HG03060 (cell line): ENCODE data around the gene UBALD2.

Experiments used
- ATAC-seq: cut with Tn5 transposase; IDR thresholded peaks from one replicate; pipeline ENCODE4 v1.9.1; 2021; ENCODE audit warnings: low read depth, moderate number of reproducible peaks; ENCODE audit not compliant: unreplicated experiment

UBALD2 gene

DNA sequence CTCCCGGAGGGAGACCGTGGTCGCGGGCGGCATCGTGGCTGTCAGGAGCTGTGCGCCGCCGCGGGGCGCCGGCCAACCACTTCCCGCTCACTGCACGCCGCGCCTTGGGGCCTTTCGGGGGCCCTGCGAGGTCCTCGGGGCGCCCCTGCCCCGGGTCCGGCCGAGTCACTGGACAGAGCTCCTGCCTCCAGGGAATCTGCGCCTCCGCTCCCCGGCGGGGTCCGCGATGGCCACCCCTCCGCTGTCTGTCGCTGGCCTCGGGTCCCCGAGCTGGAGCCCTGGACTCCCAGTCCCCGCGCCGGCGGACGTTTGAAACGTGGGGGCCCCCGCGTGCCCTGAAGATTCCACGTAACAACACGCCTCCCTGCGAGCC, 42.8 kb downstream of the UBALD2 start, which contains the start of gene QRICH2:
QRICH2 (minus strand) TSS at position 311 of the 373 bp plus-strand sequence; CDS start at position 33, 278 bp downstream.
- no peak for ATAC-seq

DNA sequence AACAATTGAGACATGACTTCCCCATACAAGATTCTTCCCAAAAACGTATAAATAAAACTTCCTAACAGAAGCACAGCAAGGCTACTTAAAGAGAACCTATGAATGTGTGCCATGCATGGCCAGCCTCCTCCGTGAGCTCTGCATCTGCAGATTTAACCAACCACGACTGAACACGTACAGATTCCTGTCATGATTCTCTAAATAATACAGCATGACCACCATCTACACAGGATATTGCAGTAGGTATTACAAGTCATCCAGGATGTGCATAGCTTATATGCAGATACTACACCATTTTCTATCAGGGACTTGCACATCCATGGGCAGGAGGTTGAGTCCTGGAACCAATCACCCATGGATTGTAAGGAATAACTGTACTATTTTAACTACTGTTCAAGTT, 44.3 kb downstream of the UBALD2 start:
- ATAC-seq = no peak

DNA sequence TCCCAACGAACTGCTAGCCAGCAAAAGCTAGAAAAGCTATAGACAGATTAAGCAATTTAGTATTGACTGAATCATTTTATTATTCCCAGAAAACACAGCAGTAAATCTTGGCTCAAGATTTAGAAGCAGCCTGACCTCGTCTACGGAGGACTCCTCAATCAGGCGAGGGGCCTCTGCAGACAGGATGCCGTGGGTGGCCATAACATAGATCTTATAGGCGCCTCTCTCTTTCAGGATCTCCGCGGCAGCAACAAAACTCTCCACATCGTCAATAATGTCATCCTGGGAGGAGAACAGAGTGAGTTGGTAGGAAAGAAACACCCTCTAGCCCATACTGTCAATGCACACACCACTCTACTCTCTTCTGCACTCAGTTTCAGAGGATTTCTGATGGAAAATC, 47.6 kb downstream of the UBALD2 start:
- no peak for ATAC-seq

DNA sequence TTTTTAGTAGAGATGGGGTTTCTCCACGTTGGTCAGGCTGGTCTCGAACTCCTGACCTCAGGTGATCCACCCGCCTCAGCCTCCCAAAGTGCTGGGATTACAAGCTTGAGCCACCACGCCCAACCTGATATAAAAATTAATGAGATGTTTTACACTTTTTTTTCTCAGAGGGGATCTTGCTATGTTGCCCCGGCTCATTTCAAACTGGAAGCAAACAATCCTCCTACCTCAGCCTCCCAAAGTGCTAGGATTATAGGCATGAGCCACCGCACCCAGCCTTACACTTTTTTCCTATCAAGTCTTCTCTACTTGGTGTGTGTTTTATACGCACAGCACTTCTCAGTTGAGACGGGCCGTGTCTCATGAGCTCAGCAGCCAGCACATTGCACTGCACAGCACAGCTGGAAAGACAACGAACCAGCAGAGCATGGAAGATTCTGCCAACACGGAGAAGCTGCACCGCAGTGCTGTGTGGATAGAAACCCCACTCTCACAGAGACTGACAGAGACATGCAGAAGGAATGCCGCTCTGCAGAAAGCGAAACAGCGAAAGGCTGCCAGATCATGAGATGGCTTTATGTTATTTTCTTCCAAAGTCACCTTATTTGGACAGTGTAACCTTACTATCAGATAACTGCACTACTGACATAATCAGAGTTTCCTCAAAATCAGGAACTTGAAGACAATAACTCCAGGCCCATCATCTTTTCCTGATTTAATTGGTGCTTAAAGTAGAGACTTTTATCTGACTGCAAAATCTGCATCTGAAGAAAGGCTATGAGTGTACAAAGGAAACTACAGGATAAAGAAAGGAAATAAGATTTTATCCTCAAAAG, 49.5 kb downstream of the UBALD2 start:
- ATAC-seq = no peak

DNA sequence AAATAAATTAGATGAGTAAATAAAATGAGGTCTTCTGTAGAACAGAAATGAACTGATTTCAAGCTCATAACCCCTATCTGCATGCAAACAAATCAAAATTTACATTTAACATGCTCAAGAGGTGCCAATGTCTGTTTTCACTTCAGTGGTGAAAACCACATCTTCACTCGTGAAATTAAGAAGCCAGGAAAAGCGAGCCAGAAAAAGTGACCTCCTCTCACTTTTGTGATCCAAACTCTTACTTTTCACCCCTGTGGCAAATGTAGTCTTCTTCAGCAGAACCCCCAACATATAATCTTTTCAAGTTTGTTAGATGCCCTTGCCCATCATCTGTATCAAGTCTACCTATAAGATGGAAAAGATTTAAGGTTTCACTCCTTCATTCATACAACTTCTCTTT, 52.4 kb downstream of the UBALD2 start:
- no peak for ATAC-seq

DNA sequence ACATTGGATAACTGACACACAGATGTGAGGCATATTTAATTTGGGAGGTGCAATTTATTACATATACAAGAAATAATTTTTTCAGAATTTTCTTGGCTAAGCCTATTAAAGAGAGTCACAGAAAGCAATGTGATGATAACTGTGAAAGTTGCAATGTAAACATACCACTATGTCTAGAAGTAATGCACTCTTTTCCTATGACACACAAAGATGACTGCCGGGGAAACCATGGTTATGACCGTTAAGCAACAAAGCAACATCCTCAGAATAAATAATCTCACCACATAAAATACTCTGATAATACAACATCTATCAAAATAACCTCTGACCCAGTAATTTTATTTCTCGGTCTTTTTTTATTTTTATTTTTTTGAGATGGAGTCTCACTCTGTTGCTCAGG, 53.4 kb downstream of the UBALD2 start:
- no peak for ATAC-seq
